Lower lobe of right lung (tissue), 2 donors: ENCODE results near the gene TCF4. TPM values are rescaled to one million over a fixed set of nuclear protein-coding genes. Genes with fewer than 3 reads are reported as not detected.
A peak's percentile ranks its signal among the peaks of the same experiment; 100 is the strongest.

Source experiments
- ATAC-seq, 2 donors: fragments of 200-7000 bp; cut with Tn5 transposase; one replicate each; pipeline ENCODE4 v1.9.1; 2020 to 2022; ENCODE audit warnings: mild to moderate bottlenecking in 2 of 2, moderate library complexity in 2 of 2
- DNase-seq: peaks from one replicate; pipeline ENCODE4 v3.0.0-alpha.2; 2020
- H3K27ac ChIP-seq: fragments of 200-600 bp; one replicate; pipeline ENCODE4 v1.8.0; 2022
- H3K27me3 ChIP-seq: fragments of 200-600 bp; one replicate; pipeline ENCODE4 v1.8.0; 2022; ENCODE audit warnings: low read depth
- H3K36me3 ChIP-seq: fragments of 200-600 bp; one replicate; pipeline ENCODE4 v1.8.0; 2022; ENCODE audit warnings: mild to moderate bottlenecking
- H3K4me1 ChIP-seq: fragments of 200-600 bp; one replicate; pipeline ENCODE4 v1.8.0; 2022
- H3K4me3 ChIP-seq: fragments of 200-600 bp; one replicate; pipeline ENCODE4 v1.8.0; 2022; ENCODE audit warnings: mild to moderate bottlenecking
- H3K9me3 ChIP-seq: fragments of 200-600 bp; one replicate; pipeline ENCODE4 v1.8.0; 2022
- intact Hi-C: fragments of 100-400 bp; cut with DNase I; formaldehyde crosslinking; loops from one replicate; pipeline ENCODE4 v1.11.0; 2022
- total RNA-seq: library from RNA; stranded (reverse); fragmentation: NEBNext Ultra II Directional; extraction: Animal tissue kit (Norgen Biotek cat#: 25700); gene quantifications from one replicate; pipeline ENCODE4 v1.2.1, GENCODE V29; 2021
- TF ChIP-seq, protein P1 (sequence below): fragments of 200-600 bp; IDR thresholded peaks from one replicate; pipeline ENCODE4 v1.8.0; 2022; ENCODE audit warnings: antibody characterized with exemption, mild to moderate bottlenecking
- donor health status: DM: no; HTN: yes; CAD: no; lungs with severe emphysema.

The TCF4 gene
- total RNA-seq, 1 donor from 2014 or later = 112 TPM

DNA sequence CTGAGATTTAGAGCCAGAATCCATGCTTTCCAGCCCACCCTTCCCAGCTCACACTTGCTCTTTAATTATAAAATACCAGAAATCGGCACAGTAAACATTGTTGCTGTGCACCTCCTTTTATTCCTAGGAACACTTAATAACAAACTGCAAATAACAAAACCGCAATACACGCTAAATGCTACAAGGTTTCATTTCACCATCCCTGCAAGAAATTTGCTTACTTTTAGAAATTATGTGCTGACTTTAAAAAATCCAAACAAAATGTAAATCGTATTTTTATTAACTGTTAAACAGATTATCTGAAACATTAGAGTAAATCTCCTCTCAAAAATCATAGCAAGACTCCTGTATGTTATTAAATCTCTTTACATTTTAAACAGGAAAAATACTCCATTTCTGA lies 79.3 kb downstream of the TCF4 start:
- no peak overlapping the region for H3K4me3 ChIP-seq
- peaks cover 8% of the 10 kb centered on the region for H3K4me1 ChIP-seq
- no peaks in the 10 kb centered on the region for H3K9me3 ChIP-seq
- intact Hi-C loops = no loop called here
- no peaks in the 10 kb centered on the region for H3K36me3 ChIP-seq
- H3K27ac ChIP-seq = peak overlapping the region; percentile 13
- TF ChIP-seq, protein P1, sequence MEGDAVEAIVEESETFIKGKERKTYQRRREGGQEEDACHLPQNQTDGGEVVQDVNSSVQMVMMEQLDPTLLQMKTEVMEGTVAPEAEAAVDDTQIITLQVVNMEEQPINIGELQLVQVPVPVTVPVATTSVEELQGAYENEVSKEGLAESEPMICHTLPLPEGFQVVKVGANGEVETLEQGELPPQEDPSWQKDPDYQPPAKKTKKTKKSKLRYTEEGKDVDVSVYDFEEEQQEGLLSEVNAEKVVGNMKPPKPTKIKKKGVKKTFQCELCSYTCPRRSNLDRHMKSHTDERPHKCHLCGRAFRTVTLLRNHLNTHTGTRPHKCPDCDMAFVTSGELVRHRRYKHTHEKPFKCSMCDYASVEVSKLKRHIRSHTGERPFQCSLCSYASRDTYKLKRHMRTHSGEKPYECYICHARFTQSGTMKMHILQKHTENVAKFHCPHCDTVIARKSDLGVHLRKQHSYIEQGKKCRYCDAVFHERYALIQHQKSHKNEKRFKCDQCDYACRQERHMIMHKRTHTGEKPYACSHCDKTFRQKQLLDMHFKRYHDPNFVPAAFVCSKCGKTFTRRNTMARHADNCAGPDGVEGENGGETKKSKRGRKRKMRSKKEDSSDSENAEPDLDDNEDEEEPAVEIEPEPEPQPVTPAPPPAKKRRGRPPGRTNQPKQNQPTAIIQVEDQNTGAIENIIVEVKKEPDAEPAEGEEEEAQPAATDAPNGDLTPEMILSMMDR = no peak
- no peak for ATAC-seq
- no peaks in the 10 kb centered on the region for H3K27me3 ChIP-seq
- DNase-seq = no peak

DNA sequence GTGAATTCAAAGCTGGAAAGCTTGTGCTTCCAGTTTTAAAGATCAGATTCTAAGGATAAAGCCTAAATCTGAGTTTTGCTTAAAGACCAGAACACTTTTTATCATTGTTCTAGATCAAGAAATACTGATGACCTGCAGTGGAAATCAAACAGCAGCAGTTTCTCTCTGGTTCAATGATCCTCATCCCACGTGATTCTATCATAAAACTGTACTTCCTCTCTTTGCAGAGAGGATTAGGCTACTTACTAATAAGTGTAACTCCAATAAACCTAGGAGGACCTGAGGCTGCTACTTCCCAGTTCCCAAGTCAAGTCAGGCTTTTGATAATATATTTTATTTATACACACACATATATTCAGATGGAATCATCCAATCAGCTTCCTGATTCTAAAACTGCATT lies 81.9 kb downstream of the TCF4 start:
- no peak overlapping the region for H3K27ac ChIP-seq
- no peaks in the 10 kb centered on the region for H3K27me3 ChIP-seq
- H3K9me3 ChIP-seq = no peaks in the 10 kb centered on the region
- no peak for DNase-seq
- TF ChIP-seq, protein P1 = no peak
- H3K4me1 ChIP-seq = peaks cover 17% of the 10 kb centered on the region
- no peaks in the 10 kb centered on the region for H3K36me3 ChIP-seq
- ATAC-seq = no peak
- H3K4me3 ChIP-seq = no peak overlapping the region
- intact Hi-C loops = no loop called here

DNA sequence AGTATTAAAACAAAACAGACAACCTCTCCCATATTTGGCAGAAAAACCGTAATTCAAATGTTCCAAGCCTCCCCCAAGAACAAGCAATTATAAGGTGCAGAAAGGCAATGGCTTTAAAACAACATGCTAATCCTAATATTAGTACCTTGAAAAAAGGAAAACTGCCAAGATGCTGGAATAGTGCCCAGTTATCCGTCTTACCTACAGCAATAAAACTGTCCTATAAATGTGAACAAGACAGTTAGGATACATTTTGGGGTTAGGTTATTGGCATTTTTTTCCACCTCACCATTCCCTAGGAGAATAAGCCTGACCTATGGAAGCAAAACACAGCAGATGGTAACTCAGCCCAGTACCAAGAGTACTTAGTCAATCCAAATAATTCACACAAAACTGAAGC lies 83.2 kb downstream of the TCF4 start:
- Histone ChIP-seq H3K36me3 (no peaks in the 10 kb centered on the region), H3K9me3 (no peaks in the 10 kb centered on the region), H3K27me3 (no peaks in the 10 kb centered on the region), H3K4me1 (peaks cover 15% of the 10 kb centered on the region), H3K4me3 (no peak overlapping the region), H3K27ac (no peak overlapping the region)
- no peak for ATAC-seq
- intact Hi-C loops = no loop called here
- TF ChIP-seq, protein P1 = no peak
- no peak for DNase-seq

DNA sequence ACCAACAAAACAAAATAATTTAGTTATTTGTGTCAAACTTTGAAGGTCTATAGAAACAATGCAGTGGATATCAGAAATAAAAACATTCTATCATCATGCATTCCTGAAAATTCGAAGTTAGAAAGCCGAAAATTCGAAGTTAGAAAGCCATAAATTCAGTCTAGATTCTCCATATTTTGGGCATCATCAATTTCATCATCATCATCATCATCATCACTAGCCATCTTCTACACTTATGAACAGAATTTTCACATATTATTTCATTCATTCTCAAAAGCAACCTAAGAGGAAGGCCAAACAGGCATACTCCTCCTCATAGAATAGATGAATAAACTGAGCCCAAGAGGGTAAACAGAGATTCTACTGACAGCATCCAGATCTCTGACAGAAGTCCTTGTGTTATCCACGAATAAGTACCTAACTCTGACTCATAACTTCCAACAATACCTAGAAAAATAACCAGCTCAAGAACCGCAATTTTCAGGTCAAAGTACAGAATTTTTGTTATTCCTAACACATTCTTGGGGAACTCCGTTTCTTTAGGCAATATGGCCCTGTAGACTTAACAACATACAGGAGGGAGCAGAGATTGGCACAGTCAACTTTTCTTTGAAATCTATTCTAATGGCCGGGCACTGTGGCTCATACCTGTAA lies 84.7 kb downstream of the TCF4 start:
- H3K27me3 ChIP-seq = no peaks in the 10 kb centered on the region
- no peak overlapping the region for H3K27ac ChIP-seq
- TF ChIP-seq, protein P1 = no peak
- H3K4me3 ChIP-seq = no peak overlapping the region
- no peaks in the 10 kb centered on the region for H3K9me3 ChIP-seq
- peaks cover 13% of the 10 kb centered on the region for H3K4me1 ChIP-seq
- intact Hi-C loops = no loop called here
- H3K36me3 ChIP-seq = no peaks in the 10 kb centered on the region
- ATAC-seq (no peak), DNase-seq (no peak)

DNA sequence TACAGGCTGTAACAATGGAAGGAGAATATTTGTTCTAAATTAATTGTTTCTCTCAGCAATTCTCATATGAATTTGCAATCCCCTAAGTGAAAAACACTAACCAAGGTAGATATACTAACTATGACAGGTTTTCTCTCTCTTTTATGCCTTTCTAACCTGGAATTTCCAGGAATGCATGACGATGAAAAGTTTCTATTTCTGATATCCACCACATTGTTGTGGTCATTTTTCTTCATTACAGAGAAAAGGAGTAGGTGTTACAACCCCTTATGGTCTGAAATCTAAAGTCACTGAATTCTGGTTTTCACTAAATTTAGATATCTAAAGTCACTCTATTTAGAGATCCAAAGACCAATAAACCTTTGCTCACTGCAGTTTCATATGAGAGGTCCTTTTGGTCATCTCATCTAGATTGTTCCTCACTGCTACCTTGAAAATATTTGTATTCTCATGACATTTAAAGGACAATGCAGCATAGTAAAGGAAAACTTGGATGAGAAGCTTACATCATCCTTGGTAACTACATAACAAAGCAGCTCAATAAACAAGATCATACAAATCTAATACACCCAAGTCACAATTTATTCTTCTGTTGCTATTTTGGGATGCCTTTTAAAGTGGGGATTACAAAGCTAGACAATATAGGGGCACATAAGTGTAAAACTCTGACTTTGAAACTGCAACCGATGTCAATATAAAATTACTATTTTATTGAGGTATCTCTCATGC lies 85.8 kb downstream of the TCF4 start:
- peak overlapping the region; percentile 28 for H3K27ac ChIP-seq
- DNase-seq = no peak

More for the DNA sequence above, 85.8 kb downstream of the TCF4 start:
- Histone ChIP-seq H3K9me3 (no peaks in the 10 kb centered on the region), H3K4me3 (no peak overlapping the region), H3K4me1 (peaks cover 13% of the 10 kb centered on the region), H3K36me3 (no peaks in the 10 kb centered on the region), H3K27me3 (no peaks in the 10 kb centered on the region)
- ATAC-seq = no peak
- intact Hi-C loops = no loop called here
- TF ChIP-seq, protein P1 = no peak
